KBM-7 (cell line): ENCODE measurements around the gene USP12.
A peak's percentile ranks its signal among the peaks of the same experiment; 100 is the strongest.

ENCODE experiments used
- DNase-seq: peaks from one replicate; pipeline ENCODE4 v3.0.0-alpha.2; 2015
- in situ Hi-C: fragments of 300-500 bp; cut with MboI; formaldehyde crosslinking; loops from 2 replicates; pipeline ENCODE4 v1.14.3; 2020; ENCODE audit warnings: low sequenced_read_pairs, low pct_unique_long_range_greater_than_20kb, mixed read lengths

Gene USP12

DNA sequence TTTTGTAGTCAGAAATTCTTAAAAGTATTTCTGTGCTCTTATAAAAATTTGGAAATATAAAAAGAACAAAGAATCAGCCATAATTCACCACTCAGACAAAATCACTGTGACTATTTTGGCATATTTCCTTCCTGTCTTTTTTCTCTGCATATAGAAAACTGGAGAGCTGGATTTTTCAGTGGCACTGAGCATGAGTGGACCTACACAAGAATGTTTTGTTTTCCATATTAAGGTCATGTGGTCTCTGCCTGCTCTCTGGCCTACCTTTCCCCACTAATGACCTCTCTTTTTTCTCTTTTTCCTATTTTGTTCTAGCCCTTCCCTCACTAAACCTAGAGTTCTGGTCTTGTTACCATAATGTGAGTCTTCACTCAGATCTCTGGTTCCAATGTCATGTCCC lies 17.6 kb upstream of the USP12 start:
- in situ Hi-C loops, result no loop called here
- no peak for DNase-seq

GRCh38 chr13:27188239-27188638 lies 16.6 kb upstream of the USP12 start:
- in situ Hi-C loops, result no loop called here

DNA sequence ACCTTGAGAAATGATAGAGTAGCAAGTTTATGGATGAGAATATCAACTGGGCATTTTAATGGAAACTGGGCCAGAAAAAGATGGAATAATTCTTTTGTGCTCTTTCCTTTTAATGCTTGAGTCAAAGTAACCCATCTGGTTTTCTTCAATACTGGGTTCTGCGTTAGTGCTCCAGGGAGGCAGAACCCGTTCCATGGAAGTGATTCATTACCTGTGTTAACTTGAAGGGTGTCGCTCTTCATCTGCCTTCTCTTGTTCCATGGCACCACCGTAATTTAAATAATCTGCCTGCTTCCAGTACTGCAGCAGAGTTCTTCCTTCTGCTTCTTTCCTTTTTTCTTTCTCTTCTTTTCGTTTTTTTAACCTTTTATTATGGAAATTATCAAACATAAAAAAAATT lies 14.7 kb upstream of the USP12 start:
- in situ Hi-C loops, result no loop called here
- no peak for DNase-seq

More at GRCh38 chr13:27188239-27188638, 16.6 kb upstream of the USP12 start:
- no peak for DNase-seq

GRCh38 chr13:27183561-27184147 lies 12.0 kb upstream of the USP12 start:
- in situ Hi-C loops, result no loop called here
- no peak for DNase-seq

- DNase-seq, result no peak
- in situ Hi-C loops, result no loop called here
Observed at GRCh38 chr13:27182844-27183497, 11.4 kb upstream of the USP12 start.

GRCh38 chr13:27182054-27182453 lies 10.4 kb upstream of the USP12 start:
- no peak for DNase-seq
- in situ Hi-C loops, result no loop called here

- no peak for DNase-seq
- in situ Hi-C loops, result no loop called here
Observed at GRCh38 chr13:27177852-27178251, 6.2 kb upstream of the USP12 start.

- in situ Hi-C loops, result no loop called here
- peak; percentile 38 for DNase-seq
Observed at GRCh38 chr13:27176470-27177410, 5.1 kb upstream of the USP12 start.

GRCh38 chr13:27174766-27175455 lies 3.3 kb upstream of the USP12 start:
- DNase-seq, result no peak

GRCh38 chr13:27172495-27172842 lies 858 bp upstream of the USP12 start:
- in situ Hi-C loops, result no loop called here
- DNase-seq, result peak; percentile 77

More at GRCh38 chr13:27174766-27175455, 3.3 kb upstream of the USP12 start:
- in situ Hi-C loops, result no loop called here

DNA sequence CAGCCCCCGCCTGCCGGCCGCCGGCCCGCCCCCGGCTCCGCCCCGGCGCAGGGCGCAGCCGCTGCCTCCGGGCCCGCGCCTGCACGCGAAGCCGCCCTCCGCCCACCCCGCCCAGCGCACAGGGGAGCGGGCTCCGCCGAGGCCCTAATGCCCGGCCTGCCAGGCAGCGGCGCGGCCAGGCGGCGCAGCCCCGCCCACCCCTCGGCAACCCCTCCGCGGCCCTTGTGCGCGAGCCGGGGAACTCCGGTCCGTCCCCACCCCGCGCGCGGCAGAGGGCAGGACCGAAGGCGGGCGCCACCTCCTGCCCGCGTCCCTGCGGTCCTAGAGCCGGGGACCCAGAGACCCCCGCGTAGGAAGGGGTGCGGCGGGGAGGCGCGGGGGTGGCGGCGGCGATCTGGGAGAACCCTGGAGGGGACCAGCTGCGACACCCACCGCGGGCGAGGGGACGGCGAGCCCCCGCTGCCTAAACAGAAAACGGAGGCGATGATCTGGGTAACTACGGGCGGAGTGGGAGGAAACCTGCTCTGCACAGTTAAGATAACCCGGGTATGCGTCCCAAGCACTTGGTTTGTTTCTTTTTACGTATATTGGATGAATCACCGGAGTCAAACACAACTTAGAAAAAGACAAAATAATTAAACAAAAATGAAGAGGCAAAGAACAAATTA lies 350 bp upstream of the USP12 start:
- in situ Hi-C loops, result no loop called here

GRCh38 chr13:27170516-27171243 lies 931 bp downstream of the USP12 start:
- peak; percentile 46 for DNase-seq
- in situ Hi-C loops, result no loop called here

More for the DNA sequence above, 350 bp upstream of the USP12 start:
- DNase-seq, result peak; percentile 75

DNA sequence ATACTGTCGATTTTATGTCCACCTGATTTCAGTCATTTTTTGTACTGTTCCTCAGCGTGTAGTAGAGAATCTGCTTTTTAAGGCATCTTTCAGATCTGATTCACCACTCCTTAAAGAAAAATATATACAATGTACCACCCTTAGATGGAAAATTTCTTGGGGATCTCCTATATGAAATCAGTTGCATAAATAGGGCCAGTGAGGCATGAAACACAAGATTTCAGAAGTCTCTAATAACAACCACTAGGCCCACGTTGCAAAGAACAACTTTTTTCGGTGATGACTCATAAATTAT lies 1.4 kb downstream of the USP12 start:
- no peak for DNase-seq
- in situ Hi-C loops, result no loop called here

DNA sequence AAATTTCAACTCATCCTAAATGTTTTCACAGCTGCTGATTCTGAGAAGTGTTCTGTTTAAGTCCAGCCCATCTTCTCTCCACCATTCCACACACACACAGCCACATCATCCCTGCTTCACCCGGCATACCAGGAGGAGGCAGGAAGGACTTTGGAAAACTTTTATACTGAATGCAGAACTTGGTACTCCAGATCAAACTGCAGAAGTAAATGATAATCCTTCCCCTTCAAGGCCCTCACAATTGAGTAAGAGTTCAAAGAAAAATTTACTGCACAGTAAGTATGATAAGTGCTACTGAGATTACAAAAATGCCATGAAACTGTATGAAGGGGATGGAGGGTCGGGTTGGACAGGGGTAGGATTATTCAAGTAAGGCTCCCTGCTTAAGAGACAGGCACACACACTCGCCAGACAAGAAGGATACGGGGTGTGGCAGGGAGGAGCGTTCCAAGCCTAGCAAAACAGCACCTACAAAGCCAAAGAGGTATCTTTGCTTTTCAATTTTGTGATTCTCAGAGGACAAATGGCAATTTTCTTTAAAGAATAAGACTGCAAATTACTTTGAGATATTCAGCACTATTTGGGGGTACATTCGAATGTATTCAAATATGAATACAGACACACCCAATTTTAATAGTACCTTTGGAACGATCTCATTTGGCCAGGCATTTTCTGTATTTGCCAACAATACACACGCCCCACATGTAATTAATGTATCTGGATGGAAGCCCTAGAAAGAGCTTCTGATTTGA lies 2.5 kb downstream of the USP12 start:
- in situ Hi-C loops, result no loop called here
- DNase-seq, result no peak

DNA sequence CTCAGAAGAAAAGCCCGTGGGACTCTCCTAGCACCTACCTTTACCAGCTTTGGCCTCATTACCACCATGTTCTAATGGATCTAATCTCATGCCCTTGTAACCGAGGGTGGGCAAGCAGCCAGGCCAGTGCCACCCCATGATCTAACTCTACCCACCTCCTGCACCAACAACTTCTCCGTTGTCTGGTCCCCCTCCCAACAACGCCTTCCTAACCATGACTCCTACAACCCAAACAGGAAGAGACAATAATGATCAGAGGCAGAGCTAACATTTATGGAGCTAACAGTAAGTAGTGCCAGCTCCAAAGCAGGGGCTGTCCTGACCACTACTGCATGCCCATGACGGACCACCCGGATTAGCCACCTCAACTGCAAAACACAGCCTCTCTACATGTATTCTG lies 3.5 kb downstream of the USP12 start:
- in situ Hi-C loops, result no loop called here

DNA sequence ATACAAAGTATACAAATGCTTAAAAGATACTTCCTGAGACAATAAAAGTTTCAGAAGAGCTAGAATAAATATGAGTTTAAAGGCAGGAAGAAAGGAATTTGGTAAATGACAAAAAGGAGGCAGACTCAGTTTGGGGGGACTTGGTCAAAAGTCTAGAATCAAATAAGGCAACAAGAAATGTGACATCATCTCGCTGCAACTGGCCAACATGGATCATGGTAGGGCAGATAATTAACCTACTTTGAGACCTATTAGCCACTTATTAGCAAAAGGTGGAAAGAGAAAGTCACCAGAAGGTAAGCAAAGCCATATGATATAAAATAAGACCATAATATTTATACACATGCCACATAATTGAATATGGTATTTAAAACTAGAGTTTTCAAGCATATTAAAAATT lies 5.3 kb downstream of the USP12 start:
- no peak for DNase-seq
- in situ Hi-C loops, result no loop called here

More for the DNA sequence above, 3.5 kb downstream of the USP12 start:
- peak; percentile 51 for DNase-seq

DNA sequence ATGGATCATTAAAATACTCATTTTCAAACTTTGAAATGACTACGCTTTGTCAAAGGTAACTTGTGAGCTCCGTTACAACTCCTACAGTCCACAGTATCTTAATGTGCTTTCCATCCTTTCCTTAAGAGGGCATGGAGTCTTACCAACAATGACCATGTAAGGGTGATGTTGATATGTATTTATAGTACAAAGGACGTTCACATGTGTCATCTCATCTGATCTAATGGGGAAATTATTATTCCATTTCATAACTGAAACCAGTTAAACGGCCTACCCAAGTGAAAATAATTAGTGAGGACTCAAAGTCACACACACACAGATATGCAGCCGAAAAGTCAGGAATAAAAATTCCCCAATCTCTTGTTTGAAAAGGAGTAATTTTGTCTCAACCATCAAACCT lies 9.6 kb downstream of the USP12 start:
- in situ Hi-C loops, result no loop called here
- no peak for DNase-seq

GRCh38 chr13:27161423-27161822 lies 10.2 kb downstream of the USP12 start:
- no peak for DNase-seq
- in situ Hi-C loops, result no loop called here
